GM19438 (cell line): ENCODE measurements around the gene ZNF282.
A peak's percentile ranks its signal among the peaks of the same experiment; 100 is the strongest.

Experiments used
- ATAC-seq: cut with Tn5 transposase; IDR thresholded peaks from one replicate; pipeline ENCODE4 v1.9.1; 2021; ENCODE audit warnings: low read depth; ENCODE audit not compliant: unreplicated experiment

ZNF282 gene

DNA sequence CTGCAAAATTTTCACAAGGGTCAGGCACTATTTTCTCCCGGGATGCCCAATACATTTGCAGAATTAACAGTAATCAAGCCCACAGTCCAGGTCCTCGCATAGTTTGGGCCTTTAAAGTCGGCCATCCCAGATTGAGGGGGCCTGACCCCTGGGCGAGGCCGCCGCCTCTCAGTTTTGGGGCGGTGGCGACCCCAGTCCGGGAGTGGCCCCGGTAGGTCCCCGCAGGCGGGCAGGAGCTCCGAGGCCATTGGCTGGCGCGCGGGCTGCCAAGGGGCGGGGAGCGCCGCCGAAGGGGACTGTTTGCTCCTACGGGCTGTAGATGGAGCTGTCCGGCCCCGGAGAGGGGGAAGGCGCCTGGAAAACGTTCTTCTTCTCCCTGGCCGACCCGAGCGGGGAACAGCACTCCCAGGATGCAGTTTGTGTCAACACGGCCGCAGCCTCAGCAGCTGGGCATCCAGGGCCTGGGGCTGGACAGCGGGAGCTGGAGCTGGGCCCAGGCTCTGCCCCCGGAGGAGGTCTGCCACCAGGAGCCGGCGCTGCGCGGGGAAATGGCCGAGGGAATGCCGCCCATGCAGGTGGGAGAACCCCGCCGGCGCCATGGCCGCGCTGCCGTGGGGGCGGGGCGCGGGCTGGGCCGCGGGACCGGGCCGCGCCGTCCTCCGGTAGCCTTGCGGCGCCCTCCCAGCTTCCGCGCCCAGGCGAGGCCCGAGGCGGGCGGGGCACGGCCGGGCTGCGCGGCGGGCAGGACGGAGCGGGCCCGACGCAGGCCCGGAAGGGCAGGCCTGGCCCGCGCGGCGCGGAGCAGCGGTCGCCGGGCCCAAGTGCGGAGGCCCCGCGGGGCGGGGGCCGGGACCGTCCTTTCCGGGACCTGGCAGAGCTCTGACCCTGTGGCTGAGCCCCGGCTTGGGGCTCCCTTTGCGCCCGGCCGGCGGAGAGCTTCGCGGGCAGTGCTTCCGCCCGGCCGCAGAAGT is at the start of gene ZNF282:
Gene ZNF282 (plus strand): TSS at position 367 of the 971 bp plus-strand sequence. CDS start 44 bp downstream, at position 411.
- peak; percentile 88 for ATAC-seq

- peak; percentile 66 for ATAC-seq
Measured at GRCh38 chr7:149147072-149147751, 48.1 kb upstream of the ZNF282 start, which contains the start of gene ZNF398. Gene ZNF398, plus strand, starts transcription at chr7:149147453. Its CDS starts 290 bp downstream, at chr7:149147743.

DNA sequence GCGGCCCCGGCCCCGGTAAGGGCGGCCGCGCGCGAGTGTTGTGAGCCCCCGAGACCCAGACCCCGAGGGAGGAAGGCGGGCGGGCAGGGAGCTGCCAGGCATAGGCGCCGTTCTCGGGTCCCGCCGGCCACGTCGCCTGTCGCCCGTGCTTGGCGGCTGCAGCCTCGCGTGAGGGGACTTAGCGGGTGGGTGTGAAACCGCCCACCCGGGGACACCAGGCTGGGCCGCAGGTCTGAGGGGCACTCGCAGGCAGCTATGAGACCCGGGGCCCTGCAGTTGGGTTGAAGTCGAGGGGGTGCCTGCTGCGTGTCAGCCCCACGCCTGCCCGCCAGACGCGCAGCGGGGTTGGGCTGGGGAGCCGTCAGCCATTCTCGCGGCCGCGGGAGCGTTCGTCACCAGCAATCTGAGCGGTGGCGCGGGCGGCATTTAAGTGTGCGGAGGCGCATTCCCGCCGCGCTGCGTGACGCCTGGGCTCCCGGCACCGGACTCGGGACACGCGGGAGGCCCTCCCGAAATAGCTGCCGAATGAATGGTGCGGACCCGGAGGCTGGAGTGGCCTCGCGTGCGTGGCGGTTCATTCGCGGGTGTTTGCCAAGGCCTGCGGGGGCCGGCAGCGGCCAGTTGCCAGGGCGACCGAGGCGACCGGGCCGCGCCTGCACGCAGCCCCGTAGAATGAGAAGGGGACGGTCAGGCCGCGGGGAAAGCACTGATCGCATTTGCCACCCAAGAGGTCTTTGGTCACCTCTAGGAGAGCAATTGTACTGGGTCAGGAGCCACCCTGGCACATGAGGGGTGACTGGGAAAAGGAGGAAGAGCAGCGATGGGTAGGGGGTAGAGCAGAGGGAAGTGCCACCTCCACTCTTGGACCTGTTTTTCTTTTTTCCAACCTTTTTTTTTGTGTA is 47.3 kb upstream of the ZNF282 start:
- peak; percentile 30 for ATAC-seq

DNA sequence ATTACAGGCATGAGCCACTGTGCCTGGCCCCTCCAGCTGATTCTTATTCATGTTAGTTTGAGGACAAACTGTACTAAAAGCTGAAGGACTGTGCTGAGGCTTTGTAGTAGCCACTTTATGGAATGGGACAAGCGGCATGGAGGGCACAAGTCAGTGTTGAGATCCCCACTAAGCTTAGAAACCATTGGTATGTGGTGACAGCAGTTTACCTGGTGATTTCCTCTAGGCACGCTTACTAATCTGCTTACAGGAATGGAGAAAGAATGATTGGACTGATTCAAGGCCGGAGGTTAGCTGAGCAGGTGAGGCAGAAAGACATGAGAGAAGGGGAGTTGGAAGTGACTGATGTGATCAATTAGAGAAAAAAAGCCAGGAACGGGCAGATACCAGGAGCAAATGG is 44.4 kb upstream of the ZNF282 start:
- ATAC-seq: no peak

- no peak for ATAC-seq
Measured at GRCh38 chr7:149153346-149153745, 42.0 kb upstream of the ZNF282 start.

- ATAC-seq: no peak
Measured at GRCh38 chr7:149154056-149154455, 41.3 kb upstream of the ZNF282 start.

DNA sequence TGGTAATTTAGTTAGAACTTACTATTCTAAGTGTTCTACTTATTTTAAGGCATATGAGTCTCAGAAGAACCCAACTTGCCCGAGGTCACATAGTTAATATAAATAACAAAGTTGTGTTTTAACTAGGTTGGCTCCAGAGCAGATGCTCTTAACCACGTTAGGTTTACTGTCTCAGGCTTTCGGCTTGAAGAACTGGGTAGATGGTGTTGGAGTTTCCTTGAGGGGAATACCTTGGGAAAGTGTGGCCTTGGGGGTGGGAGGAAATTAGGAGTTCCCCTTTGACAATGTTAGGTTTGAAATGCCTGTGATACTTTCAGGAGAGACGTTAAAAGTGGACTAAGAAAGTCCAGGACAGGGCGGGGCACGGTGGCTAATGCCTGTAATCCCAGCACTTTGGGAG is 38.4 kb upstream of the ZNF282 start:
- ATAC-seq: no peak

DNA sequence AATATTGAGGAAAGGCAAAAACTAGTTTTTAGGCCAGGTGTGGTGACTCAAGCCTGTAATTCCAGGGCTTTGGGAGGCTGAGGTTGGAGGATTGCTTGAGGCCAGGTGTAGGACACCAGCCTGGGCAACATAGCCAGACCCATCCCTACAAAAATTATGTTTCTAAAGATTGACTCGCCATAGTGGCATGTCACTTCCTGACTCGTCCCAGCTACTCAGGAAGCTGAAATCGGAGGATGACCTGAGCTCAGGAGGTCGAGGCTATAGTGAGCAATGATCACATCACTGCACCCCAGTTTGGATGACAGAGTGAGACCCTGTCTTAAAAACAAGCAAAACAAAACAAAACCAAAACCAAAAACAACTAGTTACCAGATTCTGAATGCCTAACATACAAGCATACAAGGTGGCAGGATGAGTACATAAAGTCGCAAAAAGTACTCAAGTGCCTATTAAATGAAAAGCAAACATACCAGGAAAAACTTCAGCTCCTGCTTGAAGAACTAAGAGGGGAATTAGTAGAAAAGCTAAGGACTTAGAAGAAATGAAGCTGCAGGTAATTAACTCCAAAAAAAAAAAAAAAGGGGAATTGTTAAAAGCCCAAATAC is 34.0 kb upstream of the ZNF282 start:
- ATAC-seq: no peak

DNA sequence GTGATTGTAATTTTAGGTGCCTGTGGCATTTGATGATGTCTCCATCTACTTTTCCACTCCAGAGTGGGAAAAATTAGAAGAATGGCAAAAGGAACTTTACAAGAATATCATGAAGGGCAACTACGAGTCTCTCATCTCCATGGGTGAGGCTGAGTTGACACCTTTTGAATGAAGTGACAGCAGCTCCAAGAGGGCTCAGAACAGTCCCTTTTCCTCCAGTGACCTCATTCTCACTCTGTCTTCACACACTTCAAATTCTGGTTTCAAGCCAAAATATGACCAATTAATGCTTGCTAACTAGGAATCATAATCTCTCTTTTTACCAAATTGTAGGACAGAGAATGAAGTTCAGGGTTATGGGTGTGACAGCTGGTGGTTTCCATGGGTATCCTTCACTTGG is 29.2 kb upstream of the ZNF282 start:
- ATAC-seq: no peak

DNA sequence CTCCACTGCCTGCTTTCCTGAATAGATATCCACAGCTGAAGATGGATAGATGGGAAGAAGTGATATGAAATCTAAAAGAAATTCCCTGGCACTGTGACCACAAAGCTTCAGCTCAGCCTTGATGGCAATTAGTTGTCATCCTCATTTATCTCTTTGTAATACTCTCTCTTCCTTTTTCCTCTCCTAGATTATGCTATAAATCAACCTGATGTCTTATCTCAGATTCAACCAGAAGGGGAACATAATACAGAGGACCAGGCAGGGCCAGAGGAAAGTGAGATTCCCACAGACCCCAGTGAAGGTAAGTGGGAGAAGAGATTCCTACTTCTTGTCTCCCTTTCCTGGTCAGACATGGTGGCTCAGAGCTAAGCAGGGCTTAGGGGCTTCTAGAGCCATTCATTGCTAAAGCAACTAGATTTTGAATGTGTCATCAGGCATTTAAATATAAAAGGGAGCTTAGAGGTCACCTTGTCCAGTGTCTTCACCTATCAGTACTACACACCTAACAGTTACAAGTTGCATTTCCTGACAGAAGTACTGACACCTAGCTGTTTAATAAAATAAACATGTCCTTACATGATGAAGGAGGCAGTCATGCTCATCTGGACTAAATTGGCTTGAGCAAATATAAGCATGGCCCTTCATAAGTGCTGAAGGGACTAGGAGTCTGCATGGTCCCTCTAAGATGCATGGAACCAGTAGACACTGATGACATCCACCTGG is 28.6 kb upstream of the ZNF282 start:
- ATAC-seq: no peak

DNA sequence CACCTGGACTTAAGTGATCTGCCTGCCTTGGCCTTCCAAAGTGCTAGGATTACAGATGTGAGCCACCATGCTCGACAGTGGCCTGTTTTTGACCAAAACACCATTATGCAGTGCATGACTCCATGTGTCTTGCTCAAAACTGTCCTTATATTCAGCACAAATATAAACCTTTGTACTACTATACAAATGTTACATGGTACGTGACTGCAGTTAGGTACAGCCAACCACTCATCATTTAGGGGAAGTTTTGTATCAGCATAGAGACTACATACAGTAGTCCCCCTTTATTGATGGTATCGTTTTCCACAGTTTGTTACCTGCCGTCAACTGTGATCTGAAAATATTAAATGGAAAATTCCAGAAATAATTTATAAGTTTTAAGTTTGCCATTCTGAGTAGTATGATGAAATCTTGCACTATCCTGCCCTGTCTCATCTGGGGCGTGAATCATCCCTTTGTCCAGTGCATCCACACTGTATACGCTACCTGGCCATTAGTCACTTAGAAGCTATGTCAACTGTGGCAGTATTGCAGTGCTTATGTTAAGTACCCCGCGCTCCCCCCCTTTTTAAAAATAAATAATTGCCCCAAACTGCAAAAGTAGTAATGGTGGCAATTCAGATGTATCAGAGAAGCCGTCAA is 23.3 kb upstream of the ZNF282 start:
- ATAC-seq: no peak

GRCh38 chr7:149172534-149172920 is 22.8 kb upstream of the ZNF282 start:
- ATAC-seq: no peak

DNA sequence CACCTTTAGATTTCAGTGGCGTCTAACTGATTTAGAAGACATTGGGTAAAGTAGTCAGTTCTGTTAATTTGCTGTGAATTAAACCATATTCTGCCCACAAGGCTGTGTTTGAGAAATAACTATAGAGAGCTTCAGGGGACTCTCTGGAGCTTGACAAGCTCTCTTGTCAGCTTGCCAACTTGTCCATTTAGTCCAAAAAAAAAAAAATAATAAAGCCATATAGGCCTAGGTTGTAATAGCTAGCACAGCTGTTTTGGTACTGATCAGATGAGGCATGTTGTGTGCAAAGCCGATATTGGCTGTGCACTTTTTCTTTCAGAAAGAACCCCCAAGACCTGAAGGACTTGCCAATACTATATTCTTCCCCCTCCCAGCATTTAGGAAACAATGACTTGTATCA is 20.2 kb upstream of the ZNF282 start:
- ATAC-seq: no peak

GRCh38 chr7:149179241-149179640 is 16.1 kb upstream of the ZNF282 start:
- no peak for ATAC-seq

- ATAC-seq: no peak
Measured at GRCh38 chr7:149180722-149181449, 14.5 kb upstream of the ZNF282 start.

DNA sequence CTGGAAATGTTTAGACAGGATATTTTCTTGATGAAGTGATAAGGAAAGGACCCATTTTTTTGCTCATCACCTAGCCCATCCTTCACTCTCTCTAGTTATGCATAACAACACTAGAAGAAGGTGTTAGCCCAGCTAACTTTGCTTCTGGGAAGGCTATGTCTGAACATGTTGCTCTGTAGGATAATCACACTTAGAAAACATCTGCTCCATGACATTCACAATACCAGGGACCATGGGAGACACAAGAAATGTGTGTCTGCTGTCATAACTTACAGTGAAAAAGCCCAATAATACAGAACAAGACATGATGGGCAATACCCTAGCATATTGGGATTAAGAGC is 13.9 kb upstream of the ZNF282 start:
- no peak for ATAC-seq

GRCh38 chr7:149184274-149184673 is 11.1 kb upstream of the ZNF282 start:
- ATAC-seq: no peak

GRCh38 chr7:149188213-149188612 is 7.1 kb upstream of the ZNF282 start:
- no peak for ATAC-seq
